Stimulated activated CD4-positive, alpha-beta T cell treated with anti-CD3 and anti-CD28 coated beads, Interleukin-4, amount 100 ng/mL, for 24 hours (primary cell): Measurements from ENCODE around the gene SH3RF1.
"Not testable (repeated sequence)": the region's sequence is repeated elsewhere in the genome, so short reads cannot be mapped to it uniquely, and the experiment has no call there.

ENCODE experiments used
- DNase-seq: peaks from one replicate; pipeline ENCODE4 v3.0.0-alpha.2; 2020

Gene SH3RF1

DNA sequence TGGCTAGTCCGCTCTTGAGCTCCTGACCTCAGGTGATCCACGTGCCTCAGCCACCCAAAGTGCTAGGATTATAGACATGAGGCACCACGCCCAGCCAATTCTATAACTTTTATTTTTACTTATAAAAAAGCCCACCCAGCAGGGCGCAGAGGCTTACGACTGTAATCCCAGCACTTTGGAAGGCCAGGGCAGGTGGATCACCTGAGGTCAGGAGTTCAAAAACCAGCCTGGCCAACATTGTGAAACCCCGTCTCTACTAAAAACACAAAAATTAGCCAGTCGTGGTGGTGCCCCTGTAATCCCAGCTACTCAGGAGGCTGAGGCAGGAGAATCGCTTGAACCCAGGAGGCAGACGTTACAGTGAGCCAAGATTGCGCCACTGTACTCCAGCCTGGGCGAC lies 73.5 kb downstream of the SH3RF1 start:
- DNase-seq: not testable (repeated sequence)

DNA sequence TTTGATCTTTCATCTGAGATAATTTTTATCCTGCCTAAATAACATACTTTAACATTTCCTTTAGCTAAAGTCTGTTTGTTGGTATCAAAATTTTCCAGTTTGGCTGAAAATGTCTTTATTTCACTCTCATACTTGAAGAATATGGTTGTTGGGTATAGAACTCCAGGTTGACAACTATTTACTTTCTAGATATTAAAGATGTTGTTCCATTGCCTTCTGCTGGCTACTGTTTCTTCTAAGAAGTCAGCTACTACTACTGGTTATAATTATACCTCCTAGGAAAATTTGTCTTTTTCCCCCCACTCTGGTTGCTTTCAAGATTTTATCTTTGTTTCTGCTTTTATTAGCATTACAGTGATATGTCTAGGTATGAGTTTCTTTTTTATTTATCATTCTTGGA lies 75.7 kb downstream of the SH3RF1 start:
- DNase-seq: no peak

DNA sequence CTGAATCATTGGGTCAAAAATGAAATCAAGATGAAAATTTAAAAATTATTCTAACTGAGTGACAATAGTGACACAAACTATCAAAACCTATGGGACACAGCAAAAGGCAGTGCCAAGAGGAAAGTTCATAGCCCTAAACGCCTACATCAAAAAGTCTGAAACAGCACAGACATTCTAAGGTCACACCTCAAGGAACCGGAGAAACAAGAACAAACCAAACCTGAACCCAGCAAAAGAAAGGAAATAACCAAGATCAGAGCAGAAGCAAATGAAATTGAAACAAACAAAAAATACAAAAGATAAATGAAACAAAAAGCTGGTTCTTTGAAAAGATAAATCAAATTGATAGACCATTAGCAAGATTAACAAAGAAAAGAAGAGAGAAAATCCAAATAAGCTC lies 80.8 kb downstream of the SH3RF1 start:
- not testable (repeated sequence) for DNase-seq

DNA sequence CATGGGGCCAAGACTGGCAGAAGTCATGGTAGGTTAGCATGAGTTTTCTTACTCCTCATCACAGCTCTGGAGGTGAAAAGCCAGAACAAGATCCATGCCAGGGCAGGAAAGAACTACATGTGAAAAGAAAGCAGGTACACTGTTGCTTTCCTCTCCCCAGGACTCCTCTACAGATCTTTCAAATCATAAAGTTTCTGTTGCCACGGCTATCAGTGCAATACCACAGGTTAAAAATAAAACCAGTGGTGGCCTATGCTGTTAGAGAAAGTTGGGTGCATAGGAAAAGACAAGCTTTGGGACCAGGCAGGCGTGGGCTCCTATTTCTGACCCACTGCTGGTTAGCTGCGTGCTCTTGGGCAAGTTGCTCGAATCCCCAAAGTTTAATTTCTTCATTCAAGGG lies 81.4 kb downstream of the SH3RF1 start:
- no peak for DNase-seq

DNA sequence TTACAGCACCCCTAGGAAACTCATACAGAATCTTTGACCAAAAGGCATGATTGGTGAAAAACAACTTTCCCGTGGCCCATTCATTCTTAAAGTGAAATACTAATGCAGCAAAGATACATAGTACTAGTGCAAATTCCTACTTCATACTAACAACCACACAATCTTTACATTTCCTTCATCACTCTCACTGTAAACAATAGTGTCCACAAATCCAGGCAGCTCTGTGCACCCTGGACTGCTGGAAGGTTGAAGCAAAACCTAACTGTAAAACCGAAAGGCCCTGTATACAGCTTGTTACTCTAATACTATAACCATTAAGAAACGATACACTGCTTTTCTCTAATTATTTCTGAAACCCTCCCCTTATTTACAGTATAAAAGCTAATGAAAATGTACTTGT lies 82.6 kb downstream of the SH3RF1 start:
- DNase-seq: no peak

DNA sequence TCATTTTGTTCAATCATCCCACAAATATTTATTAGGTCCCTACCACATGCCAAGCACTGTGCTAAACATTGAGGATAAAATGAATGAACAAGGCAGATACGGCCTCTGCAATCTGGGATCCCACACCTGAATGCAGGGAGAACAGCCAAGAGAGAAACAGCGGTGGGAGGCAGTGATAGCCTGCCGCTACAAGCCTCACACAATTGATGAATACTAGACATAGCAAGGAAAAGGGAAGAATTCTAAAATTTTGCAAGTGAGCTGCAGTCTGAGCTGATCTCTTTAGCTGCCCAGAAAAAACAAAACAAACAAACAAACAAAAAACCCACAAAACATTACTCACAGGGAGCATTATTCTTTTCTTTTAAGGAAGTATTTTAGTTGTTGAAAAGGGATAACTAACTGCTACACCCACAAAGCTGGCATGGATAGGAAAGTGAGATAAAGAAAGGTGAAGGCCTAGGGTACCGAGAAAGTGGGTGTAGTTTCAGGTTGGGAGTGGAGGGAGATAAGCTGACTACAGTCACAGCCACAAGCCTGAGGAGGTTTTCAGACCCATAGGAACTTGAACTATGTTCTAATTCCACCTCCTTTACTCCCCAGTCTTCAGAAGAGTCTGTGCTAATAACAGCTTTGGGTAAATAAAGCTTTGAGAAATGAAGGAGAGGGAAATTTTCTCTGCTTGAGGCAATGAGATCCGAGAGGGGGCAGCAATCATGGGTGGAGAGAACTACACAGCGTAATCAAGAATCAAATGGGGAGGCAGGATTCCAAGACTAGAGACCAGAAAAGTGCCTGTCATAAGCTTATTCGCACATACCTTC lies 85.4 kb downstream of the SH3RF1 start:
- no peak for DNase-seq

DNA sequence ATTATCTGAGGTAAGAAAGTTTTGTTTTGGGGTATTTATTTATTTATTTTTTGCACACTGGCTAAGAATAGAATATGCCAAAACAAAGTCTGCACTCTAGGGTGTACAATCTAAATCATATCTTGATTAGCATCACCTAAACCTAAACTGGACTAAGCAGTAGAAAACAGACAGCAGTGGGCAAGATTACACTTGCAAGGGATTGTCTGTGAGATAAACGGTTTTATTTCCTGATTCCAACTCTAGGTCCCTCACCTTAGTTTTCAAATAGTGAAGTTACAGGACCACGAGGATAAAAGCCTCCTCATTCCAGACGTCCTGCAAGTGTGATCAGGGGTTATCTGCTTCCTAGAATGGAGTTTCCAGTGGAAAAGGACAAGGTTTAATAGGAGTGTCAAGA lies 86.1 kb downstream of the SH3RF1 start:
- DNase-seq: no peak

DNA sequence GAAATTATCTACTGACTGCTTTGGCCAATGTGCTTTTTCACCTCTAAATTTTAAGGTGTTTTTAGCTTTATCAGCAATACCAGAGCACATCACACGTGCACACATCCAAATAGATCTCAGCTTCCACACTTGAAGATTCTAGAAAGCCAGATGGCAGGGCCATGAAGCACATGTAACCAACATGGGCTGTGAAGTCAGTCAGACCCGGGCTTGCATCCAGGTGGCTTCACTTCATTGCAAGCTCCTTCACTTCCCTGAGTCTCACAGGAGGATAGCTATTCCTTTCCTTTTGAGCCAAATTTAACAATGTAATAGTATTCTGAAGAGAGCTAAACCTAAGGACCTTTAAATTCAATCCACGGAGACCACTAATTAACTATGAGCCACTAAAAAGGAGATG lies 86.5 kb downstream of the SH3RF1 start:
- DNase-seq: no peak

DNA sequence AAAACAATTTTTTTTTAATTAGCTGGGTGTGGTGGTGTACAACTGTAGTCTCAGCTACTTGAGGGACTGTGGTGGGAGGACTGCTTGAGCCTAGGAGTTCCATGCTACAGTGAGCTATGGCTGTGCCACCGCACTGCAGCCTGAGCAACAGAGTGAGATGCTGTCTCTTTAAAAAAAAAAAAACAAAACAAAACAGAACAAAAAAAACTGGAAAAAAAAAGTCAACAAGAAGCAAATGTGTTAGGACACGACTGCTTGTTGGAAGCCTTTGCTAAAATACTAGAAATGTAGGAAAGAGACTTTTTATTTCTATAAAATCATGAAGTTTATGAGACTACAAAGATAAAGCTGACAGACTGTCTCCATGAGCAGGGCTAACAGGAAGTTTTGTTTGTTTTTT lies 87.2 kb downstream of the SH3RF1 start:
- DNase-seq: no peak

DNA sequence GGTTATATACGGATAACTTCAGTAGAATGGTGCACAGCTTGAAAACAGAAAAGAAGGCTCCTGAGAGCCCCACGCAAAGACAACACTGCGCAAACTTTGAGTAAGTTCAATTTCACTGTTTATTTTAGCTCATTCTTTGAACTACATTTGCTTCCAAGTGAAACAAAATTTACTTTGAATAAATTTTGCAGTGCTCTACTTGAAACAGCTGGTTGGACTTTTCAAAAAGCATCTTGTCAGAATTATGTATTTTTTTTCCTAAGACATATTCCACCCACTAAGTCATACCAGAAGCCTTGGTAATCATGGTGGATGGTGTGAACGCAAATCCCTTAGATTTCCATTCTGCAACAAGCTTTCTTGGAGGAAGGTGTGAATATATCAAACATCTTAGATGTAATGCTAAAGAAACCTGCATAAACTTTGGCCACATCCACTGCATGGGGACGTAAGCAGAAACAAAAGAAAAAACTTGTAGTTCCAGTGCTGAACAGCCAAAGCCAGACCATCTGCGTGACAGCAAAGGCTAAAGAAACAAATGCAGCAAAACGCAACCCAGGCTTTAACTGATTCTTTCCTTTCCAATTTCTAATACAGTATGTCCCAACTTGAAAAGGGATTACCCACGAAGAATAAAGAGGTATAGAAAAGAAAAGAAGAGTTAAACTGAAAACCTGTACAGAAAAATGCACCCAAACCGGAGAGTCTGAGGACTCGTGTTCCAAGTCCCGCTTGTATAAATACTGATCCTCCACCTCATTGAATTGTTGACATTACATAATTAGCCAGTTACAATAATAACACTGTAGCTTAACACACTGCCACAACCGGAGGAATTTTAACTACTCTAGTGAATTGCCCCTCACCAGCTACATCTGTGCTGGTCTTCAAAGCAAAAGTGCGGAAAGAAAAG lies 90.9 kb downstream of the SH3RF1 start:
- DNase-seq: no peak

DNA sequence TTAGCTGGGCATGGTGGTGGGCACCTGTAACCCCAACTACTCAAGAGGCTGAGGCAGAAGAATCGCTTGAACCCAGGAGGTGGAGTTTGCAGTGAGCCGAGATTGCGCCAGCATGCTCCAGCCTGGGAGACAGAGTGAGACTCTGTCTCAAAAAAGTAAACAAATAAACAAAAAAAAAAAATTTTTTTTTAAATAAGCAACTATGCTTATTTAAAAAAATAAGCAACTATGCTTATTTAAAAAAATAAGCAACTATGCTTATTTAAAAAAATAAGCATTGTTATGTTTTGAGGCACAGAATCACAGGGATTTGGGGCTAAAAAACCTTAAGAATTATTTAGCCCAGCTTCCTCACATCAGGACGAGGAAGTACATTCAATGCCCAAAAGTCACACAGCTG lies 92.7 kb downstream of the SH3RF1 start:
- DNase-seq: not testable (repeated sequence)

DNA sequence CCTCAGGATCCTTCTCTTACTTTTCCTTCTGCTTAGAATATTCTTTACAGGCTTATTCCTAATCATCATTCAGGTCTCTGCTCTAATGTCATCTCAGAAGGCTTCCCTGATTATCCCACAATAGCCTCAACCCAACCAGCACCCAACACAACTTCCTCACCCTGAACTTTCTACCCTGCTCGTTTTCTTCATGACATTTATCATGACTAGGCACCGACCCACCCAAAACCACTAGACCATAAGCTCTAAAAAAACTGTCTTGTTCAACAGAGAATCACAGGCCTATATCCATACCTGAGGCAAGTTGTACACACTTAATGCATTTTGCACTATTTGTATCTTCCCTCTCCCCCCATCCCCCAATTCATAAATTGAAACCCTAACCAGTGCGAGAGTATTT lies 95.3 kb downstream of the SH3RF1 start:
- no peak for DNase-seq

DNA sequence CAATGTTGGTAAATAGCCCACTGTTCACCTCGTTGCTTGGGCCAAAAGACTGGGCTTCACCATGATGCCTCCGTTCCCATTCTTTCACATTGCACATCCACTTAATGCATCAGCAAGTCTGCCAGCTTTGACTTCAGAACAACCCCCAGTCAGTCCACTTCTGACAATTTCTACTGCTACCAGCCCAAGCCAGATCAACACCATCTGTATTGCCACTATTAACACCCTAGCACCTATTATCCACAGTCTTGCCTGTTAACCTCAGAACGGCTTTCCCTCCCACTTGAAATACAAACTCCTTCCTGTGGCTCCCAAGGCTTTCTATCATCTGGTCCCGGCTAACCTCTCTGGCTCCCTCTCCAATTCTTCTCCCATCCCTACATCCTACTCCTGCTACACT lies 95.7 kb downstream of the SH3RF1 start:
- no peak for DNase-seq

DNA sequence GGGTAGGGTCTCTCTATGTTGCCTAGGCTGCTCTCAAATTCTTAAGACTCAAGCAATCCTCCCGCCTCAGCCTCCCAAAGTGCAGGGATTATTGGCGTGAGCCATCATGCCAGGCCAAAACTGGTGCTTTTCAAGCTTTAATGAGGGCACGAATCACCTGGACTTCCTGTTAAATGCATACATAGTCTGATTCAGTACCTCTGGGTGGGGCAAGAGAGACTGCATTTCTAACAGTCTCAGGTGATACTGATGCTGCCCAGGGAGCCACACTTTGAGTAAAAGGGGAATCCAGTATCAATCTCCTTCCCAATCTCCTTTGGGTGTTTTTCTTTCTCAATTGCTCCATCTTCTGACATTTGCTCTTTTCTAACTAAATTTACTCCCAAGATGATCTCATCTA lies 96.5 kb downstream of the SH3RF1 start:
- no peak for DNase-seq

DNA sequence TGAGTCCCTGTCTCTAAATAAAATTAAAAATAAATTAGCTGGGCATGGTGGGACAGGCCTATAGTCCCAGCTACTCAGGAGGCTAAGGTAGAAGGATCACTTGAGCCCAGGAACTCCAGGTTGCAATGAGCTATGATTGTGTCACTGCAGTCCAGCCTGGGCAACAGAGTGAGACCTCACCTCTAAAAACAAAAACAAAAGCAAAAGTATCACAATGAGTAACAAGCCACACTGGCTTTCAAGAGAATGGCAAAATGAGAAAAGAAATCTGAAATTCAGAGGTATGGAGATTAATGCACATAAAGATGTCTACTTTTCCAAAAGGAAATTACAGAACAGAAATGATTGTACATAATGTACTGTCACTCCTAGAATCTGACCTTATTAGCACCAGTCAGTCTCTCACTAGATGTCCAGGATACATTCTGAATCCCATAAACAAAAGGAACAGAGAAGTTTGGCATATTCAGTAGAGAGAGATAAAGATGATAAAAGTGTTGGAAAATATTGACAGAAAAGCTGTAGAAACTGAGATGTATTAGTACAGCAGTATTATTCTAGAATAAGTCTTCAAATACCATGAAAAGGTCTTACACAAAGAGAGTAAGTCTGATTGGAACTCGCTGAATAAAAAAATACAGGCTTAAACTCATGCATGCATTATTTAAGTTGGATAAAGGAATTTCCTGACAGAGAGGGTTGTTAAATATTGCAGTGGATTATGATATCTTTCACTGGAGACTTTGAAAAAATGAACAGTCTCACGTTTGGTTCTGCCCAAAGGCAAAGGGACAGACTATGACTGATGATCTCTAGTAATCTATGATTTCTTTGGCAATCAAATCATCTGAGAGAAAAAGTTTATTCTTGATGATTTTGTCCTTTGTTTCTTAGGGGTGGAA lies 102.5 kb downstream of the SH3RF1 start:
- no peak for DNase-seq

DNA sequence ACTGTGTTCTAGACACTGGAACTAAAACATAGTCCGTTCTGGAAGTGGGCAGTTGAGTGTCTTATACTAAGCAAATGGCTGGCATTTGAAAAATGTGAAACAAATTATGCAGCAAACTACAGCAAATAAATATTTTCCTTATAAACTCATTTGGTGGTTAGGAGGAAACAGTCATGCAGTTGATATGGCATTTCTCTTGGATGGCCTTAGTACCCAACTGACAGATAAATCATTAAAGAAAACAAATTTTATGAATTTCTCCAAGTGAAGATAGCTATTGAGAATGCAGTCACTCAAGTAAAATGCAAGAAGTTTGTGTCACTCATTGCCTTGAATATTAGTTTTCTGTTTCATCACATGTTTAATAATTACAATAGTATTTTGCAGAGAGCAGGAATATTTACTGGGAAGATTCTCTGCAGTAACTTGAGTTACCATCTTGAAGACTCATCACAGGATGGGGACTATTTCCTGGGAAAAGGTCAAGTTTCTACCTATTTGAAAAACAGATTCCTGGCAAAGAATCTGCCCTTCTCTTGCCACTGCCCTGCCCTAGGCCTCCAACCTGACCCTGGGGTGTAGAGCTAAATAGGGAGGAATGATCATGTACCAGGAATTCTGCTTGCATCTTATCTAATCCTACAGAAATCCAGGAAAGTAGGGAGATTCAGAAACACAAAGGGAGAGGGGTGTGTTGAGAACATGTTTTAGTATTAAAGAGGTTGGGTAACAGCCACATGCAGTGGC lies 105.9 kb downstream of the SH3RF1 start:
- no peak for DNase-seq

DNA sequence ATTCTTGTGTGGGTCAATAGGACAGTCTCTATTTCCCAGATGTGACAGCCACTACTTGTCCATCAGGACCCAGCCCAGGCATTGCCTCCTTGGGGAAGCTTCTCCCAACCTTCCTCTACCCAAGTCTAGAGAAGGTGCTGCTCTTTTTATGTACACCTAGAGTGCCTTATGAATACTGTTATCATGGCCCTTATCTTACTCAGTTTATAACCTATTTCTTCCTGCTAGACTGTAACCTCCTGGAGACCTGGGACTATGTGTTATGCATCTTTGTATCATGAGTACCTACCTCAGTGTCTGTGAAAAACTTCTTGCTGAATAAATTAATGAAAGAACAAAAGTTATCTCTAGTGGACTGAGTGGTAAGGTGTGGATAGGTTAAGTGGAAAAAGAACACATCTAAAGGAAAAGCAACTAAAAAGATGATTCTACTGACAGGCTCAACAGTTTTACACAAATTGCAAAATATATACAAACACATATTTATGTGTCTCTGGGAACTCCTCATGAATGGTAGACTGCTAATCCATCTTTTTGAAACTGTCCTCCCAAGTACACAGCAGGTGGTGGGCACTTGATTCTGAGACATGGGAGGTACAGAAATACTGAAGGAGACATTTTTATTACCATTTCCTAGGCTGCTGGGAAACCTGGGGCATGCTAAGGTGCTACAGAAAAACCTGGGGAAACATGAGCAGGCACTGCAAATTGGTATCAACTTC lies 106.6 kb downstream of the SH3RF1 start:
- DNase-seq: no peak

DNA sequence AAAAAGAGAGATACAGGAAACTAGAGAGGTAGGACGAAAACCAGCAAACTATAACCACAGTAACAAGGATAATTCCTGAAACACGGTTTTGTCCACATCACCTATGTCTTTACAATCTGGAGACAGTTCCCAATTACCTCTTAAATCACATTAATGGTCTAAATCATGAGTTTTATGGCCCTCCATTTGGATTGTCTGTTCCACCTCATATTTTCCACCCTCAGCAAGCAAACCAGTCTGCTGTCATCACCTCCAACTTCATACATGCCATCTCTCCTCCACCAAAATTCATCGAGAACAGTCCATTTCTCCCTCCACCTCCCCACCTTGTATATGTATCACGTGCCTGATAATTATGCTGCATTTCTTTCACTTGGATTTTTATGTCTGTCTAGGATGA lies 107.3 kb downstream of the SH3RF1 start:
- DNase-seq: no peak

DNA sequence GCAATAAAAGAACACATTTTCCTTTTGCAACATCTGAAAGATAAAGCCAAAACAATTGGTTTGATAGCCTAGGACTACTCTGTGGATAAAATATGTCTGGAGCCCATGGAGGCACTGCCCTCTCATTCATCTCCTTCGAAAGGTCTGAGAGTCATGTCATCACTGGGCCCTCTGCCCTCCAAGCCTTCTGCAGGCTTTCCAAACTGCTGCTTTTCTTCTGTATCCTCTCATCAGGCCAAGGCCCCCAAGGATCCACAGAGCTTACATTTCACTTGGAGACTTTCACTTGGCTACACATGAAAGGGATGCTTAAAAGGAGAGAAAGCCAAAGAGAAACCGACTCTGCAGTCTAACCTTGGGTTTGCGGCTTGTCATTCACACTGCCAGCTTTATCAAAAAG lies 109.9 kb downstream of the SH3RF1 start:
- DNase-seq: no peak

DNA sequence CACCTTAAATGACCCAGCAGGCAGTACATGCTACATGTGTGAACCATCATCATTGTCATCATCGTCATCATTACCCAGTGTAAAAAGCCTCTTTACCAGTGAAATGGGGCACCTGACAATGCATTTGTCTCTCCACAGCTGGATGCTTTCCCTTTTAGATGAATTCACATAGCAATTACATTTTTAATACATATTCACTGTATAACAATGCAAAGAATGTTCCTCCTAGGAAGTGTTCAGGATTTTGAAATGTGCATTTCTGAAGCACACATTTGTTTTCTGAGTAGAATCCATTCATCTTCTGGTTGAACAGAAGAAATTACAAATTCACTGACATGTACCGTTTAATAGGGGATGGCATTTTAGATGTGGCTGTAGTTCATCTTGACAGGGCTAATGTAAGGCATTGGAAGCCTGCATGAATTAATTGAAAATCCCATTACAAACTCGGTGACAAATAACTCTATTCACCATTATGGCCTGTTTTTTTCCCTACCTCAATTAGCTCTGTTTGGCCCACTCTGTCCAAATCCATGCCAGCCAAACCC lies 111.1 kb downstream of the SH3RF1 start:
- DNase-seq: no peak

DNA sequence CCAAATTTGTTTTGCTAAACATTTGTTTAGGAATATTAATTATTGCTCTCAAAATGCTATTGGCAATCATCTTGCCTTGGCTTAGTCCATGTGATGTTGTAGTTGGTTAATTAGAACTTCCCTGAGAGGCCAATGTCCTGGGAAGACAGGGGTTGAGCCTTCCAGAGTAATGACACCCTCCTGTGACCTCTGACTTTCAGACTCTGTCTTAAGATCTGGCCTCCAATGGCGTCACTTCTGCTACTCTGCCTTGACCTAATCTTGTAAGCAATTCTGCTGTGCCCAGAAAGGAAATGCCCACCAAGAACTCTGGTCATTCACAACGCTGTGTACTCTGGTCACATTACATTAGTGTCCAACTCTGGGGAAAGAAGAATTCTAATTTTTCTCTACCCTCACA lies 111.9 kb downstream of the SH3RF1 start:
- no peak for DNase-seq
